Neural cell (in vitro differentiated cells): ENCODE measurements around the gene GRIK2. TPM values are rescaled to one million over a fixed set of nuclear protein-coding genes. Genes with fewer than 3 reads are reported as not detected.

Experiments used
- H2AFZ ChIP-seq: fragments of 200-600, 300-800 bp; sonication (generic), shearing (Covaris generic); 2 replicates; pipeline ENCODE4 v1.6.0; 2014; ENCODE audit warnings: low read depth, mild to moderate bottlenecking, antibody characterized with exemption, low read length, moderate library complexity
- H3F3A ChIP-seq: fragments of 200-600 bp; shearing (Covaris generic); 2 replicates; pipeline ENCODE4 v1.6.1; 2016; ENCODE audit warnings: mild to moderate bottlenecking, moderate library complexity, mixed read lengths, antibody characterized with exemption, low read length; ENCODE audit not compliant: insufficient read depth, poor library complexity, severe bottlenecking
- H3K27ac ChIP-seq: fragments of 200-600, 300-800 bp; sonication (generic), shearing (Covaris generic); 2 replicates; pipeline ENCODE4 v1.5.1; 2014; ENCODE audit warnings: mild to moderate bottlenecking, low read length, moderate library complexity
- H3K27me3 ChIP-seq: fragments of 300-800, 200-600 bp; sonication (generic), shearing (Covaris generic); 2 replicates; pipeline ENCODE4 v1.6.0; 2014; ENCODE audit warnings: mild to moderate bottlenecking, low read depth, low read length, moderate library complexity; ENCODE audit not compliant: insufficient read depth
- H3K36me3 ChIP-seq: fragments of 300-800, 200-600 bp; sonication (generic), shearing (Covaris generic); 2 replicates; pipeline ENCODE4 v1.5.1; 2014; ENCODE audit warnings: mild to moderate bottlenecking, antibody characterized with exemption, low read length, moderate library complexity; ENCODE audit not compliant: insufficient read depth
- H3K4me2 ChIP-seq: fragments of 300-800, 200-600 bp; sonication (generic), shearing (Covaris generic); 2 replicates; pipeline ENCODE4 v1.6.0; 2014; ENCODE audit warnings: mild to moderate bottlenecking, low read length
- H3K4me3 ChIP-seq: fragments of 300-800, 200-600 bp; sonication (generic), shearing (Covaris generic); 2 replicates; pipeline ENCODE4 v1.5.1; 2014; ENCODE audit warnings: mild to moderate bottlenecking, low read length, moderate library complexity
- H3K79me2 ChIP-seq: fragments of 200-600 bp; shearing (Covaris generic); replicated peaks from 2 replicates; pipeline ENCODE4 v1.6.0; 2014; ENCODE audit warnings: mild to moderate bottlenecking, low read length, moderate library complexity; ENCODE audit not compliant: insufficient read depth
- H3K9ac ChIP-seq: fragments of 300-800, 200-600 bp; sonication (generic), shearing (Covaris generic); 2 replicates; pipeline ENCODE4 v1.6.1; 2016; ENCODE audit warnings: mild to moderate bottlenecking, low read length, mixed read lengths
- H3K9me2 ChIP-seq: fragments of 200-600 bp; shearing (Covaris generic); 2 replicates; pipeline ENCODE4 v1.6.1; 2016; ENCODE audit warnings: mild to moderate bottlenecking, low read length, mixed read lengths; ENCODE audit not compliant: insufficient read depth
- H3K9me3 ChIP-seq: fragments of 200-600, 300-800 bp; sonication (generic), shearing (Covaris generic); 2 replicates; pipeline ENCODE4 v1.6.1; 2016; ENCODE audit warnings: mild to moderate bottlenecking, mixed run types, low read length, moderate library complexity, mixed read lengths
- H4K20me1 ChIP-seq: fragments of 200-600 bp; shearing (Covaris generic); 2 replicates; pipeline ENCODE4 v1.6.1; 2016; ENCODE audit warnings: mild to moderate bottlenecking, mixed run types; ENCODE audit not compliant: insufficient read depth
- CTCF ChIP-seq: fragments of 450-650 bp; IDR thresholded peaks from 2 replicates; pipeline ENCODE4 v1.5.1; 2014; ENCODE audit warnings: antibody characterized with exemption, mild to moderate bottlenecking, moderate library complexity; ENCODE audit not compliant: poor library complexity, severe bottlenecking
- EP300 ChIP-seq: fragments of 450-650 bp; conservative IDR thresholded peaks from 2 replicates; pipeline ENCODE4 v1.6.1; 2014; ENCODE audit warnings: antibody characterized with exemption, mild to moderate bottlenecking, moderate library complexity; ENCODE audit not compliant: poor library complexity, severe bottlenecking
- EZH2 ChIP-seq: fragments of 200-600, 300-800 bp; shearing (Covaris generic), sonication (generic); IDR thresholded peaks from 2 replicates; pipeline ENCODE4 v1.6.1; 2014; ENCODE audit warnings: antibody characterized with exemption, low read length, borderline replicate concordance, mild to moderate bottlenecking; ENCODE audit not compliant: insufficient read depth, poor library complexity, severe bottlenecking
- MXI1 ChIP-seq: fragments of 450-650 bp; conservative IDR thresholded peaks from 2 replicates; pipeline ENCODE4 v1.6.1; 2014; ENCODE audit warnings: antibody characterized with exemption, mild to moderate bottlenecking; ENCODE audit not compliant: poor library complexity, severe bottlenecking
- POLR2AphosphoS5 ChIP-seq: IDR thresholded peaks from 2 replicates; pipeline ENCODE4 v1.6.1; 2012
- RAD21 ChIP-seq: fragments of 450-650 bp; conservative IDR thresholded peaks from 2 replicates; pipeline ENCODE4 v1.6.1; 2014; ENCODE audit warnings: antibody characterized with exemption, mild to moderate bottlenecking, moderate library complexity
- REST ChIP-seq: IDR thresholded peaks from 2 replicates; pipeline ENCODE4 v1.6.1; 2012; ENCODE audit warnings: borderline replicate concordance
- SMC3 ChIP-seq: fragments of 450-650 bp; conservative IDR thresholded peaks from 2 replicates; pipeline ENCODE4 v1.6.1; 2014; ENCODE audit warnings: antibody characterized with exemption, mild to moderate bottlenecking, moderate library complexity; ENCODE audit not compliant: poor library complexity
- TAF1 ChIP-seq: IDR thresholded peaks from 2 replicates; pipeline ENCODE4 v1.6.1; 2012; ENCODE audit warnings: low read depth
- polyA plus RNA-seq: library from polyadenylated mRNA; depleted of rRNA; stranded (reverse); fragments of >200 nt; gene quantifications from 2 replicates; pipeline ENCODE4 v1.2.3, GENCODE V29; 2014

GRIK2 gene
- polyA plus RNA-seq, 1 donor from 2014 or later: 106 TPM

GRCh38 chr6:101550451-101550850 is 156.9 kb downstream of the GRIK2 start:
- Histone ChIP-seq H3F3A (no peaks in the 10 kb centered on the region), H3K79me2 (no peaks in the 10 kb centered on the region), H3K27me3 (no peaks in the 10 kb centered on the region), H3K4me3 (no peak overlapping the region), H2AFZ (no peak overlapping the region), H3K4me2 (no peak overlapping the region), H3K36me3 (no peaks in the 10 kb centered on the region), H4K20me1 (no peaks in the 10 kb centered on the region), H3K9ac (no peak overlapping the region), H3K9me2 (no peaks in the 10 kb centered on the region), H3K9me3 (no peaks in the 10 kb centered on the region), H3K27ac (no peak overlapping the region)
- TF ChIP-seq MXI1: no peak

DNA sequence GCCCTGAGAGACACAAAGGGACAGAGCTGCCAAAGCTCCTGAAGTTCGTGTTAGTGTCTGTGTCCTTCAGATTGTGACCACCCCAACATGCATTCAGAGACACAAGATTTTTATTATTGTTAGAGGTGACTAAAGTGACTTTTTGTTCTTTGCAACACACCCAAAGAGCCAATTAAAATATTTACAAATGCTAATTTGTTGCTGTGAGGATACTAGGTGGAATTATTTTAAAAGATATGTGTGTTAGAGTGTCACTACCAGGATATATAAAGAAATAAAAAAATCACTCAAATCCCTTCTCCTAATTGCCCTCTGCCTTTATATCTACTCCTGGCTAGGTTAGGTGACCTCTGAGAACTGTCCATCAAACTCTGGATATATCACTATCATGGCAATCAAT is 160.7 kb downstream of the GRIK2 start:
- no peaks in the 10 kb centered on the region for H3K9me2 ChIP-seq
- no peaks in the 10 kb centered on the region for H3K27me3 ChIP-seq
- no peak overlapping the region for H3K27ac ChIP-seq
- H3K4me2 ChIP-seq: no peak overlapping the region
- H3K36me3 ChIP-seq: no peaks in the 10 kb centered on the region
- no peaks in the 10 kb centered on the region for H3K9me3 ChIP-seq
- H2AFZ ChIP-seq: no peak overlapping the region
- H3K9ac ChIP-seq: no peak overlapping the region
- no peaks in the 10 kb centered on the region for H3F3A ChIP-seq
- H3K4me3 ChIP-seq: no peak overlapping the region
- no peaks in the 10 kb centered on the region for H3K79me2 ChIP-seq
- TF ChIP-seq RAD21 (no peak), EZH2 (no peak), CTCF (no peak), REST (no peak), SMC3 (no peak), TAF1 (no peak), MXI1 (no peak), EP300 (no peak), POLR2AphosphoS5 (no peak)
- no peaks in the 10 kb centered on the region for H4K20me1 ChIP-seq

DNA sequence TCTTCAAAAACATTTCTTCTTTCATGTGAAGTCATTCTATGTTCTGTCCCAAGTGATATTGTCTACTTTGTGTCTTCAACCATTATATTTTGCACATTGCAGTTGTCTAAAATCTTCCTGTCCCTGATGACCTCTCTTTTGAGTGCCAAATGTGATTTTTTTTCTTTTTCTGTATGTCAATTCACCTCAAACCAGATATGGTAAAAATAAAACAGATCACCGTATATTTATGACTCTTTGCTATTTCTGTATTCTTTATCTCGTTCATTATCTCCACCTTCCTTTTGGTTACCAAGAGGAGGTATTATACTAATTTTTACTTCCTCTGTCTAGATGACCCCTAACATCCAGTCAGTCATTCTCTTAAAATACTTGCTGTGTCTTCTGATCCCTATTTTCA is 165.2 kb downstream of the GRIK2 start:
- Histone ChIP-seq H3K27ac (no peak overlapping the region), H2AFZ (no peak overlapping the region), H3K79me2 (no peaks in the 10 kb centered on the region), H3K27me3 (no peaks in the 10 kb centered on the region), H3K36me3 (no peaks in the 10 kb centered on the region), H3K9me2 (no peaks in the 10 kb centered on the region), H3K9ac (no peak overlapping the region), H3K9me3 (no peaks in the 10 kb centered on the region), H3F3A (no peaks in the 10 kb centered on the region), H4K20me1 (no peaks in the 10 kb centered on the region), H3K4me3 (no peak overlapping the region), H3K4me2 (no peak overlapping the region)
- TF ChIP-seq CTCF: no peak
- no peak for TF ChIP-seq MXI1
- no peak for TF ChIP-seq EP300
- TF ChIP-seq TAF1: no peak
- no peak for TF ChIP-seq SMC3
- TF ChIP-seq POLR2AphosphoS5: no peak
- TF ChIP-seq REST: no peak
- TF ChIP-seq EZH2: no peak
- no peak for TF ChIP-seq RAD21
